Endodermal cell (in vitro differentiated cells): ENCODE measurements around the gene RNF130. TPM values are rescaled to one million over a fixed set of nuclear protein-coding genes. Genes with fewer than 3 reads are reported as not detected.
A peak's percentile ranks its signal among the peaks of the same experiment; 100 is the strongest.

Experiments
- DNase-seq: peaks from one replicate; pipeline ENCODE4 v3.0.0-alpha.2; 2017
- H3K27ac ChIP-seq: 2 replicates; pipeline ENCODE4 v1.5.1; 2013; ENCODE audit warnings: mild to moderate bottlenecking, low read depth, low read length, moderate library complexity
- H3K27me3 ChIP-seq: 2 replicates; pipeline ENCODE4 v1.6.1; 2013; ENCODE audit warnings: mild to moderate bottlenecking, low read length, moderate library complexity; ENCODE audit not compliant: insufficient read depth, control insufficient read depth, poor library complexity, severe bottlenecking
- H3K36me3 ChIP-seq: 2 replicates; pipeline ENCODE4 v1.7.0; 2013; ENCODE audit warnings: mild to moderate bottlenecking, low read length, moderate library complexity; ENCODE audit not compliant: control insufficient read depth, insufficient read depth
- H3K4me1 ChIP-seq: one replicate; pipeline ENCODE4 v1.7.0; 2013; ENCODE audit warnings: low read length; ENCODE audit not compliant: control insufficient read depth, insufficient read depth
- H3K4me3 ChIP-seq: 2 replicates; pipeline ENCODE4 v1.5.1; 2013; ENCODE audit warnings: mild to moderate bottlenecking, low read length, moderate library complexity
- H3K9ac ChIP-seq: 2 replicates; pipeline ENCODE4 v1.6.1; 2013; ENCODE audit warnings: mild to moderate bottlenecking, low read length, moderate library complexity; ENCODE audit not compliant: poor library complexity, severe bottlenecking; ENCODE audit errors: extremely low read depth
- H3K9me3 ChIP-seq: 2 replicates; pipeline ENCODE4 v1.6.1; 2013; ENCODE audit warnings: mild to moderate bottlenecking, low read length, moderate library complexity; ENCODE audit not compliant: control insufficient read depth
- H3K27ac Mint-ChIP-seq: 2 replicates; pipeline ENCODE4 v1.8.0; 2020; ENCODE audit warnings: mixed read lengths
- H3K27me3 Mint-ChIP-seq: 2 replicates; pipeline ENCODE4 v1.8.0; 2021; ENCODE audit warnings: mild to moderate bottlenecking, mixed read lengths; ENCODE audit not compliant: insufficient read depth
- H3K36me3 Mint-ChIP-seq: 2 replicates; pipeline ENCODE4 v1.8.0; 2020; ENCODE audit warnings: low read depth, mixed read lengths
- H3K4me1 Mint-ChIP-seq: 2 replicates; pipeline ENCODE4 v1.8.0; 2020; ENCODE audit warnings: mixed read lengths
- H3K4me3 Mint-ChIP-seq: 2 replicates; pipeline ENCODE4 v1.8.0; 2020; ENCODE audit warnings: mild to moderate bottlenecking, moderate library complexity, mixed read lengths
- H3K9me3 Mint-ChIP-seq: 2 replicates; pipeline ENCODE4 v1.8.0; 2020; ENCODE audit warnings: mild to moderate bottlenecking, mixed read lengths
- WGBS, 2 experiments: methylation state at CpG; one replicate each; pipeline versions ENCODE4 v1.1.5 to v1.1.7; 2013; ENCODE audit warnings: missing lambda C conversion rate in 2 of 2, mixed read lengths in 1 of 2; ENCODE audit not compliant: insufficient coverage in 1 of 2, insufficient read length in 1 of 2; 5-methylcytosine and 5-hydroxymethylcytosine counted together
- microRNA-seq: library from miRNA; unstranded; fragments of <30 nt; microRNA quantifications from one replicate; pipeline ENCODE4 v1.2.0, GENCODE V29; 2020; ENCODE audit warnings: borderline microRNAs expressed
- total RNA-seq, 2 donors: library from RNA; stranded (reverse); fragmentation: NEBNext Ultra II Directional in 1 of 2; extraction: Animal tissue kit (Norgen Biotek cat#: 25700) in 1 of 2; gene quantifications; 2 replicates in 1 of 2; 3 replicates in 1 of 2; pipeline ENCODE4 v1.2.1, GENCODE V29; 2021
- TF ChIP-seq, protein P1 (sequence below): fragments of 200-600 bp; sonication (generic); conservative IDR thresholded peaks from 2 replicates; pipeline ENCODE4 v1.5.0; 2021; ENCODE audit warnings: antibody characterized with exemption, mild to moderate bottlenecking

Gene RNF130
- total RNA-seq, 2 donors from 2014 or later: 64.7 to 74.4 TPM

- H3K27ac Mint-ChIP-seq: peak overlapping the region; percentile 36
- 94% methylated on average over 23 to 24 of the region's 24 CpGs for WGBS, 2 experiments
Observed at GRCh38 chr5:179906294-179906794, 165.2 kb downstream of the RNF130 start.

GRCh38 chr5:179905161-179905560, 166.4 kb downstream of the RNF130 start:
- Histone ChIP-seq H3K4me3 (no peak overlapping the region), H3K9me3 (no peaks in the 10 kb centered on the region), H3K4me1 (no peaks in the 10 kb centered on the region), H3K27ac (no peak overlapping the region), H3K9ac (no peak overlapping the region), H3K27me3 (no peaks in the 10 kb centered on the region), H3K36me3 (peaks cover 30% of the 10 kb centered on the region)
- Mint-ChIP-seq H3K27me3 (no peaks in the 10 kb centered on the region), H3K27ac (no peak overlapping the region), H3K4me1 (no peaks in the 10 kb centered on the region), H3K9me3 (no peaks in the 10 kb centered on the region), H3K36me3 (peaks cover 31% of the 10 kb centered on the region), H3K4me3 (no peak overlapping the region)
- 97 to 98% methylated on average over 6 to 8 of the region's 8 CpGs for WGBS, 2 experiments
- TF ChIP-seq, protein P1, sequence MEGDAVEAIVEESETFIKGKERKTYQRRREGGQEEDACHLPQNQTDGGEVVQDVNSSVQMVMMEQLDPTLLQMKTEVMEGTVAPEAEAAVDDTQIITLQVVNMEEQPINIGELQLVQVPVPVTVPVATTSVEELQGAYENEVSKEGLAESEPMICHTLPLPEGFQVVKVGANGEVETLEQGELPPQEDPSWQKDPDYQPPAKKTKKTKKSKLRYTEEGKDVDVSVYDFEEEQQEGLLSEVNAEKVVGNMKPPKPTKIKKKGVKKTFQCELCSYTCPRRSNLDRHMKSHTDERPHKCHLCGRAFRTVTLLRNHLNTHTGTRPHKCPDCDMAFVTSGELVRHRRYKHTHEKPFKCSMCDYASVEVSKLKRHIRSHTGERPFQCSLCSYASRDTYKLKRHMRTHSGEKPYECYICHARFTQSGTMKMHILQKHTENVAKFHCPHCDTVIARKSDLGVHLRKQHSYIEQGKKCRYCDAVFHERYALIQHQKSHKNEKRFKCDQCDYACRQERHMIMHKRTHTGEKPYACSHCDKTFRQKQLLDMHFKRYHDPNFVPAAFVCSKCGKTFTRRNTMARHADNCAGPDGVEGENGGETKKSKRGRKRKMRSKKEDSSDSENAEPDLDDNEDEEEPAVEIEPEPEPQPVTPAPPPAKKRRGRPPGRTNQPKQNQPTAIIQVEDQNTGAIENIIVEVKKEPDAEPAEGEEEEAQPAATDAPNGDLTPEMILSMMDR: no peak
- no peak for DNase-seq

More at GRCh38 chr5:179906294-179906794, 165.2 kb downstream of the RNF130 start:
- TF ChIP-seq, protein P1: no peak
- H3K27me3 ChIP-seq: no peaks in the 10 kb centered on the region
- DNase-seq: no peak
- Mint-ChIP-seq H3K4me1 (no peaks in the 10 kb centered on the region), H3K9me3 (no peaks in the 10 kb centered on the region), H3K27me3 (no peaks in the 10 kb centered on the region), H3K4me3 (peak overlapping the region; percentile 76), H3K36me3 (peaks cover 29% of the 10 kb centered on the region)
- no peaks in the 10 kb centered on the region for H3K4me1 ChIP-seq
- no peak overlapping the region for H3K9ac ChIP-seq
- peak overlapping the region; percentile 85 for H3K4me3 ChIP-seq
- peaks cover 24% of the 10 kb centered on the region for H3K36me3 ChIP-seq
- H3K9me3 ChIP-seq: no peaks in the 10 kb centered on the region
- H3K27ac ChIP-seq: no peak overlapping the region

Small RNA genes within 50 kb of the gene (microRNA-seq; reads per million reads assigned to microRNA genes)
- 46.4 reads per million, percentile 66 among the genes with 10 or more reads in this experiment for gene MIR340

Other genes with a start within 250 kb of the RNF130 start
- gene MRNIP, start 212.9 kb downstream of the RNF130 start, total RNA-seq: 10 to 100 TPM; 45.8 to 55.3 TPM
- 100 to 1,000 TPM; 118 to 127 TPM for gene TBC1D9B, start 163.9 kb downstream of the RNF130 start, total RNA-seq
- gene RASGEF1C, start 137.5 kb upstream of the RNF130 start, total RNA-seq: under 1 TPM; 0.62 to 0.75 TPM
- gene MAPK9, start 220.3 kb upstream of the RNF130 start, total RNA-seq: 10 to 100 TPM; 45.6 to 51.8 TPM